GM19455 (cell line): Measurements from ENCODE around the gene AFG3L2.
A peak's percentile ranks its signal among the peaks of the same experiment; 100 is the strongest.
"Not testable (repeated sequence)": the region's sequence is repeated elsewhere in the genome, so short reads cannot be mapped to it uniquely, and the experiment has no call there.

Experiments
- ATAC-seq: cut with Tn5 transposase; IDR thresholded peaks from one replicate; pipeline ENCODE4 v1.9.1; 2021; ENCODE audit not compliant: unreplicated experiment

The AFG3L2 gene

GRCh38 chr18:12397793-12398192, 20.8 kb upstream of the AFG3L2 start:
- no peak for ATAC-seq

- no peak for ATAC-seq
Observed at GRCh38 chr18:12397254-12397653, 20.2 kb upstream of the AFG3L2 start.

- no peak for ATAC-seq
Observed at GRCh38 chr18:12394428-12394827, 17.4 kb upstream of the AFG3L2 start.

- no peak for ATAC-seq
Observed at GRCh38 chr18:12393998-12394397, 17.0 kb upstream of the AFG3L2 start.

GRCh38 chr18:12393510-12393909, 16.5 kb upstream of the AFG3L2 start:
- ATAC-seq = no peak

- peak; percentile 68 for ATAC-seq
Observed at GRCh38 chr18:12391487-12392165, 14.6 kb upstream of the AFG3L2 start.

GRCh38 chr18:12388442-12388841, 11.4 kb upstream of the AFG3L2 start:
- ATAC-seq = no peak

- no peak for ATAC-seq
Observed at GRCh38 chr18:12384261-12384660, 7.2 kb upstream of the AFG3L2 start.

GRCh38 chr18:12383759-12384158, 6.7 kb upstream of the AFG3L2 start:
- not testable (repeated sequence) for ATAC-seq

- not testable (repeated sequence) for ATAC-seq
Observed at GRCh38 chr18:12382221-12382814, 5.3 kb upstream of the AFG3L2 start.

- not testable (repeated sequence) for ATAC-seq
Observed at GRCh38 chr18:12378198-12378558, 1.2 kb upstream of the AFG3L2 start.

- ATAC-seq = peak; percentile 68
Observed at GRCh38 chr18:12377556-12378197, 650 bp upstream of the AFG3L2 start.

- ATAC-seq = peak; percentile 2
Observed at GRCh38 chr18:12376034-12376753, 833 bp downstream of the AFG3L2 start.

GRCh38 chr18:12374401-12374800, 2.6 kb downstream of the AFG3L2 start:
- ATAC-seq = no peak

GRCh38 chr18:12373771-12374116, 3.3 kb downstream of the AFG3L2 start:
- no peak for ATAC-seq

- no peak for ATAC-seq
Observed at GRCh38 chr18:12373116-12373770, 3.8 kb downstream of the AFG3L2 start.

- no peak for ATAC-seq
Observed at GRCh38 chr18:12372406-12372805, 4.6 kb downstream of the AFG3L2 start.

- no peak for ATAC-seq
Observed at GRCh38 chr18:12371590-12371989, 5.4 kb downstream of the AFG3L2 start.

- ATAC-seq = no peak
Observed at GRCh38 chr18:12369211-12369610, 7.8 kb downstream of the AFG3L2 start.

GRCh38 chr18:12366784-12367183, 10.2 kb downstream of the AFG3L2 start:
- no peak for ATAC-seq

- no peak for ATAC-seq
Observed at GRCh38 chr18:12366379-12366778, 10.6 kb downstream of the AFG3L2 start.
